GM23338 (cell line): ENCODE results near the gene ANO1. TPM values are rescaled to one million over a fixed set of nuclear protein-coding genes. Genes with fewer than 3 reads are reported as not detected.

Source experiments
- ATAC-seq: fragments of 200-7000 bp; cut with Tn5 transposase; 3 replicates; pipeline ENCODE4 v1.9.1; 2020
- DNase-seq: peaks from one replicate; pipeline ENCODE4 v3.0.0-alpha.2; 2015; ENCODE audit warnings: low spot score
- H2AFZ ChIP-seq: fragments of 200-600 bp; sonication (generic); 2 replicates; pipeline ENCODE4 v1.8.0; 2016; ENCODE audit warnings: antibody characterized with exemption, mild to moderate bottlenecking, moderate library complexity
- H3F3A ChIP-seq: fragments of 200-600 bp; sonication (generic); replicated peaks from 2 replicates; pipeline ENCODE4 v1.8.0; 2017; ENCODE audit warnings: antibody characterized with exemption, mixed run types, low read depth
- H3K27ac ChIP-seq: fragments of 200-600 bp; sonication (generic); 2 replicates; pipeline ENCODE4 v1.6.1; 2016; ENCODE audit warnings: low read depth
- H3K27me3 ChIP-seq: fragments of 200-600 bp; sonication (generic); 2 replicates; pipeline ENCODE4 v1.8.0; 2016; ENCODE audit warnings: mild to moderate bottlenecking, mixed run types, moderate library complexity; ENCODE audit not compliant: insufficient read depth
- H3K36me3 ChIP-seq: fragments of 200-600 bp; sonication (generic); 2 replicates; pipeline ENCODE4 v1.8.0; 2016; ENCODE audit warnings: mild to moderate bottlenecking; ENCODE audit not compliant: insufficient read depth
- H3K4me1 ChIP-seq: fragments of 200-600 bp; sonication (generic); 2 replicates; pipeline ENCODE4 v1.8.0; 2016; ENCODE audit warnings: mild to moderate bottlenecking, moderate library complexity; ENCODE audit not compliant: insufficient read depth
- H3K4me2 ChIP-seq: fragments of 200-600 bp; sonication (generic); 2 replicates; pipeline ENCODE4 v1.7.1; 2017; ENCODE audit warnings: mixed run types
- H3K4me3 ChIP-seq: fragments of 200-600 bp; sonication (generic); 2 replicates; pipeline ENCODE4 v1.6.1; 2016; ENCODE audit warnings: mixed run types
- H3K79me2 ChIP-seq: fragments of 200-600 bp; sonication (generic); replicated peaks from 2 replicates; pipeline ENCODE4 v1.8.0; 2017; ENCODE audit warnings: mild to moderate bottlenecking; ENCODE audit not compliant: insufficient read depth
- H3K9me2 ChIP-seq: fragments of 200-600 bp; sonication (generic); 2 replicates; pipeline ENCODE4 v1.8.0; 2017; ENCODE audit not compliant: insufficient read depth
- H4K20me1 ChIP-seq: fragments of 200-600 bp; sonication (generic); replicated peaks from 2 replicates; pipeline ENCODE4 v1.8.0; 2017; ENCODE audit warnings: mild to moderate bottlenecking; ENCODE audit not compliant: insufficient read depth
- H3K27ac Mint-ChIP-seq: 2 replicates; pipeline ENCODE4 v1.8.0; 2020; ENCODE audit warnings: inconsistent platforms, mild to moderate bottlenecking, moderate library complexity, mixed read lengths
- H3K27me3 Mint-ChIP-seq: 3 replicates; pipeline ENCODE4 v1.8.0; 2022; ENCODE audit warnings: low read depth, mild to moderate bottlenecking, moderate library complexity, mixed read lengths, inconsistent platforms; ENCODE audit not compliant: insufficient read depth, poor library complexity
- H3K36me3 Mint-ChIP-seq: 3 replicates; pipeline ENCODE4 v1.8.0; 2021; ENCODE audit warnings: low read depth, mild to moderate bottlenecking, inconsistent platforms, moderate library complexity, mixed read lengths
- H3K4me1 Mint-ChIP-seq: 3 replicates; pipeline ENCODE4 v1.8.0; 2020; ENCODE audit warnings: mild to moderate bottlenecking, inconsistent platforms, mixed read lengths
- H3K4me3 Mint-ChIP-seq: 3 replicates; pipeline ENCODE4 v1.8.0; 2021; ENCODE audit warnings: moderate library complexity, mild to moderate bottlenecking, inconsistent platforms, mixed read lengths
- H3K9me3 Mint-ChIP-seq: 3 replicates; pipeline ENCODE4 v1.8.0; 2020; ENCODE audit warnings: moderate library complexity, mild to moderate bottlenecking, inconsistent platforms, mixed read lengths
- CREB1 ChIP-seq: fragments of 250-450 bp; sonication (Bioruptor Pico); IDR thresholded peaks from 2 replicates; pipeline ENCODE4 v1.5.0; 2020; ENCODE audit warnings: low read depth, mild to moderate bottlenecking, moderate library complexity
- EZH2 ChIP-seq: fragments of 200-600 bp; sonication (generic); IDR thresholded peaks from one replicate; pipeline ENCODE4 v1.8.0; 2017; ENCODE audit warnings: antibody characterized with exemption, mild to moderate bottlenecking, low read depth; ENCODE audit not compliant: unreplicated experiment
- EZH2phosphoT487 ChIP-seq: fragments of 200-600 bp; sonication (generic); IDR thresholded peaks from one replicate; pipeline ENCODE4 v1.8.1; 2018; ENCODE audit warnings: antibody characterized with exemption; ENCODE audit not compliant: unreplicated experiment
- JUNB ChIP-seq: IDR thresholded peaks from one replicate; pipeline ENCODE4 v1.6.1; 2016; ENCODE audit warnings: antibody characterized with exemption; ENCODE audit not compliant: unreplicated experiment
- NANOG ChIP-seq: IDR thresholded peaks from 2 replicates; pipeline ENCODE4 v1.6.1; 2016; ENCODE audit warnings: antibody characterized with exemption, borderline replicate concordance
- POLR2AphosphoS5 ChIP-seq: IDR thresholded peaks from 2 replicates; pipeline ENCODE4 v1.6.1; 2016; ENCODE audit warnings: antibody characterized with exemption, low read depth
- STAT1 ChIP-seq: IDR thresholded peaks from one replicate; pipeline ENCODE4 v1.6.1; 2016; ENCODE audit warnings: antibody characterized with exemption; ENCODE audit not compliant: unreplicated experiment
- ZNF114 ChIP-seq: fragments of 250-450 bp; sonication (Bioruptor Pico); IDR thresholded peaks from 2 replicates; pipeline ENCODE4 v1.5.0; 2020; ENCODE audit warnings: mild to moderate bottlenecking, moderate library complexity
- ZNF331 ChIP-seq: fragments of 250-450 bp; sonication (Bioruptor Pico); IDR thresholded peaks from 2 replicates; pipeline ENCODE4 v1.5.0; 2020; ENCODE audit warnings: low read depth, mild to moderate bottlenecking, moderate library complexity
- polyA plus RNA-seq: library from polyadenylated mRNA; unstranded; fragments of >200 nt; fragmentation: Nextera tagmentation; extraction: Ambion mirVana; gene quantifications from 2 replicates; pipeline ENCODE4 v1.2.1, GENCODE V29; 2016
- total RNA-seq: library from RNA; depleted of rRNA; stranded (reverse); fragments of >200 nt; shearing (Covaris generic); gene quantifications from 2 replicates; pipeline ENCODE4 v1.2.3, GENCODE V29; 2014
- TF ChIP-seq, protein P1 (sequence below), 2 experiments: fragments of 200-600 bp in 1 of 2; sonication (generic) in 1 of 2; conservative IDR thresholded peaks; 2 replicates each; pipeline versions ENCODE4 v1.5.1 to v1.6.1; 2016 to 2017; ENCODE audit warnings: antibody characterized with exemption in 2 of 2, low read depth in 2 of 2, mild to moderate bottlenecking in 2 of 2, moderate library complexity in 1 of 2
- TF ChIP-seq, protein P2 (sequence below): IDR thresholded peaks from 2 replicates; pipeline ENCODE4 v1.6.1; 2016; ENCODE audit warnings: antibody characterized with exemption
- TF ChIP-seq, protein P3 (sequence below): IDR thresholded peaks from one replicate; pipeline ENCODE4 v1.6.1; 2018; ENCODE audit warnings: antibody characterized with exemption; ENCODE audit not compliant: unreplicated experiment
- TF ChIP-seq, protein P4 (sequence below): fragments of 250-450 bp; sonication (Bioruptor Pico); IDR thresholded peaks from 2 replicates; pipeline ENCODE4 v1.5.0; 2020; ENCODE audit warnings: mild to moderate bottlenecking, moderate library complexity

Gene ANO1
- total and polyA plus RNA-seq, 2 experiments from 2014 or later, result 1.4 to 3.4 TPM

DNA sequence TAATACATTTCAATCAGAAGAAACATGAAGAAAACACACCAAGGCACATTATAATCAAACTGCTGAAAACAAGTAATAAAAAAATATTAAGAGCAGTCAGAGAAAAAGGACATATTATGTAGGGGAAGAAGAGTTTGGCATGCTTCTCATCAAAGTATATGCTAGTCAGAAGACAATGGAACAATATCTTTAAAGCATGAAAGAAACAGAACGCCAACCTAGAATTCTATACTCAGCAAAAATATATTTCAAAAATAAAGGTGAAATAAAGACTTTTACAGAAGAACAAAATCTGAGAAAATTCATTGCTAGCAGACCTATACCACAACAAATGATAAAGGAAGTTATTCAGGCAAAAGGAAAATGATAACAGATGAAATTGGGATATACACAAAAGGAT, 34.6 kb upstream of the ANO1 start:
- Mint-ChIP-seq H3K27me3 (peaks cover 3% of the 10 kb centered on the region), H3K9me3 (peaks cover 40% of the 10 kb centered on the region), H3K36me3 (peaks cover 23% of the 10 kb centered on the region), H3K4me3 (no peak overlapping the region), H3K27ac (no peak overlapping the region), H3K4me1 (peaks cover 5% of the 10 kb centered on the region; the same call in 2 of the 3 replicates)
- no peak for ATAC-seq
- Histone ChIP-seq H3K4me1 (no peaks in the 10 kb centered on the region), H3K27me3 (no peaks in the 10 kb centered on the region), H2AFZ (no peak overlapping the region), H3K4me3 (no peak overlapping the region), H3K9me2 (no peaks in the 10 kb centered on the region), H3K79me2 (no peaks in the 10 kb centered on the region), H3K4me2 (no peak overlapping the region), H3K36me3 (no peaks in the 10 kb centered on the region), H3F3A (no peaks in the 10 kb centered on the region), H3K27ac (no peak overlapping the region), H4K20me1 (no peaks in the 10 kb centered on the region)
- TF ChIP-seq CREB1 (CRISPR knock-in tag), result no peak
- no peak for TF ChIP-seq EZH2
- no peak for TF ChIP-seq POLR2AphosphoS5
- TF ChIP-seq, protein P1, sequence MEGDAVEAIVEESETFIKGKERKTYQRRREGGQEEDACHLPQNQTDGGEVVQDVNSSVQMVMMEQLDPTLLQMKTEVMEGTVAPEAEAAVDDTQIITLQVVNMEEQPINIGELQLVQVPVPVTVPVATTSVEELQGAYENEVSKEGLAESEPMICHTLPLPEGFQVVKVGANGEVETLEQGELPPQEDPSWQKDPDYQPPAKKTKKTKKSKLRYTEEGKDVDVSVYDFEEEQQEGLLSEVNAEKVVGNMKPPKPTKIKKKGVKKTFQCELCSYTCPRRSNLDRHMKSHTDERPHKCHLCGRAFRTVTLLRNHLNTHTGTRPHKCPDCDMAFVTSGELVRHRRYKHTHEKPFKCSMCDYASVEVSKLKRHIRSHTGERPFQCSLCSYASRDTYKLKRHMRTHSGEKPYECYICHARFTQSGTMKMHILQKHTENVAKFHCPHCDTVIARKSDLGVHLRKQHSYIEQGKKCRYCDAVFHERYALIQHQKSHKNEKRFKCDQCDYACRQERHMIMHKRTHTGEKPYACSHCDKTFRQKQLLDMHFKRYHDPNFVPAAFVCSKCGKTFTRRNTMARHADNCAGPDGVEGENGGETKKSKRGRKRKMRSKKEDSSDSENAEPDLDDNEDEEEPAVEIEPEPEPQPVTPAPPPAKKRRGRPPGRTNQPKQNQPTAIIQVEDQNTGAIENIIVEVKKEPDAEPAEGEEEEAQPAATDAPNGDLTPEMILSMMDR (conservative IDR thresholded peaks at IDR 0.05; ENCODE audit: low read depth in 2 of 2), result no peak
- no peak for TF ChIP-seq ZNF114 (CRISPR knock-in tag)
- TF ChIP-seq ZNF331, result no peak
- TF ChIP-seq EZH2phosphoT487, result no peak
- TF ChIP-seq, protein P2, sequence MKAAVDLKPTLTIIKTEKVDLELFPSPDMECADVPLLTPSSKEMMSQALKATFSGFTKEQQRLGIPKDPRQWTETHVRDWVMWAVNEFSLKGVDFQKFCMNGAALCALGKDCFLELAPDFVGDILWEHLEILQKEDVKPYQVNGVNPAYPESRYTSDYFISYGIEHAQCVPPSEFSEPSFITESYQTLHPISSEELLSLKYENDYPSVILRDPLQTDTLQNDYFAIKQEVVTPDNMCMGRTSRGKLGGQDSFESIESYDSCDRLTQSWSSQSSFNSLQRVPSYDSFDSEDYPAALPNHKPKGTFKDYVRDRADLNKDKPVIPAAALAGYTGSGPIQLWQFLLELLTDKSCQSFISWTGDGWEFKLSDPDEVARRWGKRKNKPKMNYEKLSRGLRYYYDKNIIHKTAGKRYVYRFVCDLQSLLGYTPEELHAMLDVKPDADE, result no peak
- no peak for TF ChIP-seq NANOG
- no peak for TF ChIP-seq STAT1
- TF ChIP-seq, protein P3, sequence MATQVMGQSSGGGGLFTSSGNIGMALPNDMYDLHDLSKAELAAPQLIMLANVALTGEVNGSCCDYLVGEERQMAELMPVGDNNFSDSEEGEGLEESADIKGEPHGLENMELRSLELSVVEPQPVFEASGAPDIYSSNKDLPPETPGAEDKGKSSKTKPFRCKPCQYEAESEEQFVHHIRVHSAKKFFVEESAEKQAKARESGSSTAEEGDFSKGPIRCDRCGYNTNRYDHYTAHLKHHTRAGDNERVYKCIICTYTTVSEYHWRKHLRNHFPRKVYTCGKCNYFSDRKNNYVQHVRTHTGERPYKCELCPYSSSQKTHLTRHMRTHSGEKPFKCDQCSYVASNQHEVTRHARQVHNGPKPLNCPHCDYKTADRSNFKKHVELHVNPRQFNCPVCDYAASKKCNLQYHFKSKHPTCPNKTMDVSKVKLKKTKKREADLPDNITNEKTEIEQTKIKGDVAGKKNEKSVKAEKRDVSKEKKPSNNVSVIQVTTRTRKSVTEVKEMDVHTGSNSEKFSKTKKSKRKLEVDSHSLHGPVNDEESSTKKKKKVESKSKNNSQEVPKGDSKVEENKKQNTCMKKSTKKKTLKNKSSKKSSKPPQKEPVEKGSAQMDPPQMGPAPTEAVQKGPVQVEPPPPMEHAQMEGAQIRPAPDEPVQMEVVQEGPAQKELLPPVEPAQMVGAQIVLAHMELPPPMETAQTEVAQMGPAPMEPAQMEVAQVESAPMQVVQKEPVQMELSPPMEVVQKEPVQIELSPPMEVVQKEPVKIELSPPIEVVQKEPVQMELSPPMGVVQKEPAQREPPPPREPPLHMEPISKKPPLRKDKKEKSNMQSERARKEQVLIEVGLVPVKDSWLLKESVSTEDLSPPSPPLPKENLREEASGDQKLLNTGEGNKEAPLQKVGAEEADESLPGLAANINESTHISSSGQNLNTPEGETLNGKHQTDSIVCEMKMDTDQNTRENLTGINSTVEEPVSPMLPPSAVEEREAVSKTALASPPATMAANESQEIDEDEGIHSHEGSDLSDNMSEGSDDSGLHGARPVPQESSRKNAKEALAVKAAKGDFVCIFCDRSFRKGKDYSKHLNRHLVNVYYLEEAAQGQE, result no peak
- TF ChIP-seq, protein P4, sequence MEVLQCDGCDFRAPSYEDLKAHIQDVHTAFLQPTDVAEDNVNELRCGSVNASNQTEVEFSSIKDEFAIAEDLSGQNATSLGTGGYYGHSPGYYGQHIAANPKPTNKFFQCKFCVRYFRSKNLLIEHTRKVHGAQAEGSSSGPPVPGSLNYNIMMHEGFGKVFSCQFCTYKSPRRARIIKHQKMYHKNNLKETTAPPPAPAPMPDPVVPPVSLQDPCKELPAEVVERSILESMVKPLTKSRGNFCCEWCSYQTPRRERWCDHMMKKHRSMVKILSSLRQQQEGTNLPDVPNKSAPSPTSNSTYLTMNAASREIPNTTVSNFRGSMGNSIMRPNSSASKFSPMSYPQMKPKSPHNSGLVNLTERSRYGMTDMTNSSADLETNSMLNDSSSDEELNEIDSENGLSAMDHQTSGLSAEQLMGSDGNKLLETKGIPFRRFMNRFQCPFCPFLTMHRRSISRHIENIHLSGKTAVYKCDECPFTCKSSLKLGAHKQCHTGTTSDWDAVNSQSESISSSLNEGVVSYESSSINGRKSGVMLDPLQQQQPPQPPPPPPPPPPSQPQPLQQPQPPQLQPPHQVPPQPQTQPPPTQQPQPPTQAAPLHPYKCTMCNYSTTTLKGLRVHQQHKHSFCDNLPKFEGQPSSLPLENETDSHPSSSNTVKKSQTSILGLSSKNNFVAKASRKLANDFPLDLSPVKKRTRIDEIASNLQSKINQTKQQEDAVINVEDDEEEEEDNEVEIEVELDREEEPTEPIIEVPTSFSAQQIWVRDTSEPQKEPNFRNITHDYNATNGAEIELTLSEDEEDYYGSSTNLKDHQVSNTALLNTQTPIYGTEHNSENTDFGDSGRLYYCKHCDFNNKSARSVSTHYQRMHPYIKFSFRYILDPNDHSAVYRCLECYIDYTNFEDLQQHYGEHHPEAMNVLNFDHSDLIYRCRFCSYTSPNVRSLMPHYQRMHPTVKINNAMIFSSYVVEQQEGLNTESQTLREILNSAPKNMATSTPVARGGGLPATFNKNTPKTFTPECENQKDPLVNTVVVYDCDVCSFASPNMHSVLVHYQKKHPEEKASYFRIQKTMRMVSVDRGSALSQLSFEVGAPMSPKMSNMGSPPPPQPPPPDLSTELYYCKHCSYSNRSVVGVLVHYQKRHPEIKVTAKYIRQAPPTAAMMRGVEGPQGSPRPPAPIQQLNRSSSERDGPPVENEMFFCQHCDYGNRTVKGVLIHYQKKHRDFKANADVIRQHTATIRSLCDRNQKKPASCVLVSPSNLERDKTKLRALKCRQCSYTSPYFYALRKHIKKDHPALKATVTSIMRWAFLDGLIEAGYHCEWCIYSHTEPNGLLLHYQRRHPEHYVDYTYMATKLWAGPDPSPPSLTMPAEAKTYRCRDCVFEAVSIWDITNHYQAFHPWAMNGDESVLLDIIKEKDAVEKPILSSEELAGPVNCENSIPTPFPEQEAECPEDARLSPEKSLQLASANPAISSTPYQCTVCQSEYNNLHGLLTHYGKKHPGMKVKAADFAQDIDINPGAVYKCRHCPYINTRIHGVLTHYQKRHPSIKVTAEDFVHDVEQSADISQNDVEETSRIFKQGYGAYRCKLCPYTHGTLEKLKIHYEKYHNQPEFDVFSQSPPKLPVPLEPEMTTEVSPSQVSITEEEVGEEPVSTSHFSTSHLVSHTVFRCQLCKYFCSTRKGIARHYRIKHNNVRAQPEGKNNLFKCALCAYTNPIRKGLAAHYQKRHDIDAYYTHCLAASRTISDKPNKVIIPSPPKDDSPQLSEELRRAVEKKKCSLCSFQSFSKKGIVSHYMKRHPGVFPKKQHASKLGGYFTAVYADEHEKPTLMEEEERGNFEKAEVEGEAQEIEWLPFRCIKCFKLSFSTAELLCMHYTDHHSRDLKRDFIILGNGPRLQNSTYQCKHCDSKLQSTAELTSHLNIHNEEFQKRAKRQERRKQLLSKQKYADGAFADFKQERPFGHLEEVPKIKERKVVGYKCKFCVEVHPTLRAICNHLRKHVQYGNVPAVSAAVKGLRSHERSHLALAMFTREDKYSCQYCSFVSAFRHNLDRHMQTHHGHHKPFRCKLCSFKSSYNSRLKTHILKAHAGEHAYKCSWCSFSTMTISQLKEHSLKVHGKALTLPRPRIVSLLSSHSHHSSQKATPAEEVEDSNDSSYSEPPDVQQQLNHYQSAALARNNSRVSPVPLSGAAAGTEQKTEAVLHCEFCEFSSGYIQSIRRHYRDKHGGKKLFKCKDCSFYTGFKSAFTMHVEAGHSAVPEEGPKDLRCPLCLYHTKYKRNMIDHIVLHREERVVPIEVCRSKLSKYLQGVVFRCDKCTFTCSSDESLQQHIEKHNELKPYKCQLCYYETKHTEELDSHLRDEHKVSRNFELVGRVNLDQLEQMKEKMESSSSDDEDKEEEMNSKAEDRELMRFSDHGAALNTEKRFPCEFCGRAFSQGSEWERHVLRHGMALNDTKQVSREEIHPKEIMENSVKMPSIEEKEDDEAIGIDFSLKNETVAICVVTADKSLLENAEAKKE (CRISPR knock-in tag), result no peak
- TF ChIP-seq JUNB, result no peak
- DNase-seq, result no peak
